Naive thymus-derived CD4-positive, alpha-beta T cell (primary cell): Measurements from ENCODE around the gene SLC22A25. TPM values are rescaled to one million over a fixed set of nuclear protein-coding genes. Genes with fewer than 3 reads are reported as not detected.

Experiments used
- ATAC-seq: fragments of 150-1000 bp; cut with Tn5 transposase; 2 replicates; pipeline ENCODE4 v1.10.0; 2021; ENCODE audit warnings: mild to moderate bottlenecking, moderate library complexity
- CTCF ChIA-PET: fragments of 350-600 bp; sonication (Branson Sonifier 250); formaldehyde crosslinking; loops from one replicate; lab custom pipeline; 2021; ENCODE audit warnings: antibody characterized with exemption; lab: Charles Lee
- POLR2A ChIA-PET: fragments of 350-600 bp; sonication (Branson Sonifier 250); formaldehyde crosslinking; loops from one replicate; lab custom pipeline; 2021; ENCODE audit warnings: antibody characterized with exemption, inconsistent platforms; lab: Charles Lee
- DNase-seq, 9 donors: peaks; one replicate each; pipeline versions ENCODE4 v3.0.0 to v3.0.0-alpha.2; 2020 to 2022; ENCODE audit warnings: mixed read lengths in 1 of 9
- H3K27ac ChIP-seq: one replicate; pipeline ENCODE4 v1.7.0; 2013; ENCODE audit warnings: mild to moderate bottlenecking, low read depth, low read length, moderate library complexity
- H3K27me3 ChIP-seq, 2 donors: one replicate each; pipeline ENCODE4 v1.7.0; 2013; ENCODE audit warnings: low read length in 2 of 2, mild to moderate bottlenecking in 2 of 2, moderate library complexity in 2 of 2; ENCODE audit not compliant: control insufficient read depth in 2 of 2, insufficient read depth in 2 of 2
- H3K36me3 ChIP-seq, 3 experiments: 1 replicate in 2 of 3; 2 replicates in 1 of 3; pipeline ENCODE4 v1.7.0; 2013; ENCODE audit warnings: low read length in 3 of 3, mild to moderate bottlenecking in 3 of 3, moderate library complexity in 1 of 3; ENCODE audit not compliant: insufficient read depth in 3 of 3, control insufficient read depth in 2 of 3
- H3K4me1 ChIP-seq, 2 donors: one replicate each; pipeline ENCODE4 v1.7.0; 2013; ENCODE audit warnings: low read length in 2 of 2, mild to moderate bottlenecking in 2 of 2, moderate library complexity in 1 of 2; ENCODE audit not compliant: control insufficient read depth in 2 of 2, insufficient read depth in 2 of 2
- H3K4me3 ChIP-seq: 2 replicates; pipeline ENCODE4 v1.7.0; 2013; ENCODE audit warnings: mild to moderate bottlenecking, low read length
- H3K9me3 ChIP-seq, 3 experiments: 1 replicate in 2 of 3; 2 replicates in 1 of 3; pipeline ENCODE4 v1.7.0; 2013; ENCODE audit warnings: low read length in 3 of 3; ENCODE audit not compliant: control insufficient read depth in 2 of 3
- H3K27ac Mint-ChIP-seq, 9 donors: one replicate each; pipeline ENCODE4 v1.8.0; 2020 to 2022; ENCODE audit warnings: mixed read lengths in 9 of 9, mild to moderate bottlenecking in 8 of 9, moderate library complexity in 5 of 9, inconsistent platforms in 2 of 9
- H3K27me3 Mint-ChIP-seq, 5 donors: one replicate each; pipeline ENCODE4 v1.8.0; 2021 to 2022; ENCODE audit warnings: mixed read lengths in 5 of 5, mild to moderate bottlenecking in 1 of 5
- H3K36me3 Mint-ChIP-seq, 5 donors: one replicate each; pipeline ENCODE4 v1.8.0; 2020 to 2022; ENCODE audit warnings: mixed read lengths in 5 of 5, mild to moderate bottlenecking in 3 of 5, inconsistent platforms in 1 of 5
- H3K4me1 Mint-ChIP-seq, 7 donors: one replicate each; pipeline ENCODE4 v1.8.0; 2020 to 2022; ENCODE audit warnings: mixed read lengths in 7 of 7, mild to moderate bottlenecking in 3 of 7, inconsistent platforms in 1 of 7
- H3K4me3 Mint-ChIP-seq, 10 donors: one replicate each; pipeline ENCODE4 v1.8.0; 2020 to 2022; ENCODE audit warnings: mild to moderate bottlenecking in 10 of 10, mixed read lengths in 10 of 10, moderate library complexity in 6 of 10, inconsistent platforms in 2 of 10
- H3K9me3 Mint-ChIP-seq, 11 donors: one replicate each; pipeline ENCODE4 v1.8.0; 2020 to 2022; ENCODE audit warnings: mixed read lengths in 11 of 11, mild to moderate bottlenecking in 4 of 11, inconsistent platforms in 1 of 11, moderate library complexity in 1 of 11
- intact Hi-C, 2 donors: fragments of 100-400 bp; cut with micrococcal nuclease; formaldehyde crosslinking; loops; one replicate each; pipeline ENCODE4 v1.15.1; 2023
- polyA plus RNA-seq, 2 donors: library from polyadenylated mRNA; unstranded; fragments of 300-500 nt; fragmentation: Illumina TruSeq; gene quantifications; one replicate each; pipeline ENCODE4 v1.2.3, GENCODE V29; 2021
- total RNA-seq, 6 experiments: library from RNA in 5 of 6; stranded (reverse) in 5 of 6; gene quantifications; 1 replicate in 5 of 6; 2 replicates in 1 of 6; pipeline ENCODE4 v1.2.3 and lab custom pipeline; 2021 to 2026

The SLC22A25 gene
- total and polyA plus RNA-seq, 7 experiments from 2014 or later = not detected

GRCh38 chr11:63212742-63213141, 30.7 kb downstream of the SLC22A25 start:
- no peaks in the 10 kb centered on the region for H3K4me1 ChIP-seq
- DNase-seq = peak in 6 of 9 donors; percentile 15 to 41 (median 21)
- Mint-ChIP-seq H3K4me3 (no peak overlapping the region), H3K27ac (no peak overlapping the region), H3K36me3 (no peaks in the 10 kb centered on the region), H3K27me3 (peaks cover 6 to 46% (median 16%) of the 10 kb centered on the region in 5 donors), H3K9me3 (peaks cover 0 to 11% (median 0%) of the 10 kb centered on the region in 11 donors), H3K4me1 (peaks cover 0 to 8% (median 0%) of the 10 kb centered on the region in 7 donors)
- intact Hi-C loops = loop anchor here (2.0 kb wide), 2 partner anchors 178 to 306 kb away; no protein-coding TSS in a partner anchor
- H3K27me3 ChIP-seq = no peaks in the 10 kb centered on the region
- ATAC-seq = no peak
- no peak overlapping the region for H3K4me3 ChIP-seq
- H3K36me3 ChIP-seq = no peaks in the 10 kb centered on the region
- no peak overlapping the region for H3K27ac ChIP-seq
- CTCF ChIA-PET = no interaction called here
- POLR2A ChIA-PET = no interaction called here
- H3K9me3 ChIP-seq = no peaks in the 10 kb centered on the region

- intact Hi-C loops = no loop called here
- DNase-seq = no peak
- Histone ChIP-seq H3K27ac (no peak overlapping the region), H3K4me3 (no peak overlapping the region), H3K27me3 (no peaks in the 10 kb centered on the region), H3K4me1 (no peaks in the 10 kb centered on the region), H3K36me3 (no peaks in the 10 kb centered on the region), H3K9me3 (no peaks in the 10 kb centered on the region)
- POLR2A ChIA-PET = no interaction called here
- Mint-ChIP-seq H3K9me3 (no peaks in the 10 kb centered on the region), H3K4me1 (peaks cover 0 to 8% (median 0%) of the 10 kb centered on the region in 7 donors), H3K4me3 (no peak overlapping the region), H3K27ac (no peak overlapping the region), H3K27me3 (peaks cover 7 to 40% (median 15%) of the 10 kb centered on the region in 5 donors), H3K36me3 (no peaks in the 10 kb centered on the region)
- CTCF ChIA-PET = no interaction called here
- ATAC-seq = no peak
Observed at GRCh38 chr11:63210111-63210510, 33.3 kb downstream of the SLC22A25 start.

Other genes with a start within 250 kb of the SLC22A25 start
- gene SLC22A8, start 227.8 kb downstream of the SLC22A25 start, total RNA-seq = not detected
- gene SLC22A8, start 227.8 kb downstream of the SLC22A25 start, polyA plus RNA-seq = not detected
- not detected for gene SLC22A24, start 99.4 kb downstream of the SLC22A25 start, total RNA-seq
- not detected for gene SLC22A24, start 99.4 kb downstream of the SLC22A25 start, polyA plus RNA-seq
- gene SLC22A9, start 126.2 kb upstream of the SLC22A25 start, total RNA-seq = not detected
- not detected for gene SLC22A9, start 126.2 kb upstream of the SLC22A25 start, polyA plus RNA-seq
- gene PLAAT5, start 247.6 kb upstream of the SLC22A25 start, total RNA-seq = 1 to 10 TPM in 1 of 5 experiments, not detected in 4; 1.1 TPM
- gene PLAAT5, start 247.6 kb upstream of the SLC22A25 start, polyA plus RNA-seq = not detected